ENCODE measurements around the gene IGF2BP2. TPM values are rescaled to one million over a fixed set of nuclear protein-coding genes. Genes with fewer than 3 reads are reported as not detected.

The IGF2BP2 gene
- total RNA-seq, 4 donors from 2014 or later, result 3.9 to 13.5 (median 8.1) TPM

DNA sequence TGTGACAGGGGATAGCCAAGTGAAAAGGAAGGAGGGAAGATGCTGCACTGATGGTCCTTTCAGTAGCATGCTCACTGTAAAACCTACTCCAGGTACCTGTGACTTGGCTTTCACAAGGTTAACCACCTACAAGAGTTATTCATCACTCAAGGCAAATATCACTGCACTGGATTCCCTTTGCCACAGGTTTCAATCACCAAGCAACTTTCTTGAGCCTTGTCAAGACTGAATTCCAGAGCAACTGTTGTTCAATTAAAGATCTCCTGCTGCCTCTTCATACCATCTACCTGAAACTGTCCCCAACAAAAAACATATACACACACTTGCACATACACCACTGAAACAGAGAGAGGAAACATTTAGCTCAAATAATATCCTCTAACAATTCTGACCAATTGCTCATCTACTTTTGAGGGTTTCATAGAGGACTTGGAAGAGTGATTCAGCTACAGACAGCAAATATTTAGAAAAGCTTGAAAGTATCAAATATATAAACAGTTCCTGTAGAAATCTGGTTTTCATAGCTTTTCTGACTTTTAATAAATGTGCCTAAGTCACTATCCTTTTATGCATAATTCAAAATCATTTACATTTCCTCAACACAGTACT, 6.5 kb downstream of the IGF2BP2 start:
- H3K27ac ChIP-seq, result no peak overlapping the region
- ATAC-seq, result no peak
- TF ChIP-seq, protein P1, sequence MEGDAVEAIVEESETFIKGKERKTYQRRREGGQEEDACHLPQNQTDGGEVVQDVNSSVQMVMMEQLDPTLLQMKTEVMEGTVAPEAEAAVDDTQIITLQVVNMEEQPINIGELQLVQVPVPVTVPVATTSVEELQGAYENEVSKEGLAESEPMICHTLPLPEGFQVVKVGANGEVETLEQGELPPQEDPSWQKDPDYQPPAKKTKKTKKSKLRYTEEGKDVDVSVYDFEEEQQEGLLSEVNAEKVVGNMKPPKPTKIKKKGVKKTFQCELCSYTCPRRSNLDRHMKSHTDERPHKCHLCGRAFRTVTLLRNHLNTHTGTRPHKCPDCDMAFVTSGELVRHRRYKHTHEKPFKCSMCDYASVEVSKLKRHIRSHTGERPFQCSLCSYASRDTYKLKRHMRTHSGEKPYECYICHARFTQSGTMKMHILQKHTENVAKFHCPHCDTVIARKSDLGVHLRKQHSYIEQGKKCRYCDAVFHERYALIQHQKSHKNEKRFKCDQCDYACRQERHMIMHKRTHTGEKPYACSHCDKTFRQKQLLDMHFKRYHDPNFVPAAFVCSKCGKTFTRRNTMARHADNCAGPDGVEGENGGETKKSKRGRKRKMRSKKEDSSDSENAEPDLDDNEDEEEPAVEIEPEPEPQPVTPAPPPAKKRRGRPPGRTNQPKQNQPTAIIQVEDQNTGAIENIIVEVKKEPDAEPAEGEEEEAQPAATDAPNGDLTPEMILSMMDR (IDR thresholded peaks at IDR 0.05), result no peak
- TF ChIP-seq POLR2AphosphoS5 (IDR thresholded peaks at IDR 0.05) (no peak), EP300 (IDR thresholded peaks at IDR 0.05) (no peak), POLR2A (IDR thresholded peaks at IDR 0.05) (no peak)
- no peak overlapping the region for H3K4me3 ChIP-seq
- peaks cover 0 to 6% (median 4%) of the 10 kb centered on the region in 3 donors for H3K4me1 ChIP-seq
- no peaks in the 10 kb centered on the region for H3K36me3 ChIP-seq
- peaks cover 67% of the 10 kb centered on the region for H3K27me3 ChIP-seq
- H3K9me3 ChIP-seq, result no peaks in the 10 kb centered on the region

DNA sequence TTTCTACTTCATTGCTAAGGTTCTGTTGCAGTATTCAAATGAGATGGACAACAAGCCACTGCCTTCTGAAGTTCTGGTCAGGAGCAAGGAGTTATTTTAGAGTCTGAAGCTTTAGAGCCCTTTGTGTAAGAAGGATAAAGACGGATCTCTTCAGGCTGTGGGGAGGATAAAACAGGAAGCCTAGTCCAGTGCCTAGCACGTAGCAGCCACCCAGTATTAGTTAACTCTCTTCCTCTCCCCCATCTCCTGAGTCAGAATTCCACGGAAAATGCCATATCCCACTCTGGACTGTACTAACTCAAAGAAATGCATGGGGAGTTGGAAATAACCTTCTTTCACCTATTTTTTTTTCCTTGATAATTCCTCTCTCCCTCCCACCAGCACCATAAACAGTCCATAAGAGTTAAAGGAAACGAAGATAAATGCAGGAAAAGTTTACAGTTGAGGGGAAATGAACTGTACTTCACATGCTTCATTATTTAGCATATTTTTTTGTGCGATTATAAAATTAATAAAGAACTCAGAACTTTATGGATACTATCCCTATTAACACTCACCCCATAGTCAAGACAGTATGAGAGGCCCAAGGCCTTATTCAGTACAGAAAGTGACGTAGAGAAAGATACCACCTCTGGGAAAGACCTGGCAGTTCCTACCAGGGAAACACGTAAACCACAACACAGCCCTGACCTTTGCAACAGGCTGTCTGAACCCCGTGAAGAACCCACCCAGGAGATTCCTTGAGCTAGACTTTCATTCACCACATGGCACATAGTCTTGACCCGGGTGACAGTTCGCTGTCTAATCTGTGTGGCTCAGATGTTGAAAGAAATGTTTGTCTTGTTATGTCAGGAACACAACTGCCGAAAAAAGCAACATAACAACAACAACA, 9.2 kb downstream of the IGF2BP2 start:
- H3K27me3 ChIP-seq, result peaks cover 39% of the 10 kb centered on the region
- no peaks in the 10 kb centered on the region for H3K36me3 ChIP-seq
- H3K9me3 ChIP-seq, result no peaks in the 10 kb centered on the region
- H3K27ac ChIP-seq, result no peak overlapping the region
- TF ChIP-seq POLR2A (IDR thresholded peaks at IDR 0.05) (no peak), EP300 (IDR thresholded peaks at IDR 0.05) (no peak), POLR2AphosphoS5 (IDR thresholded peaks at IDR 0.05) (no peak)
- TF ChIP-seq, protein P1 (IDR thresholded peaks at IDR 0.05), result no peak
- 68 to 80% methylated on average over 7 to 11 of the region's 11 CpGs for WGBS, 2 donors (ENCODE audit: low coverage in 1 of 2)
- H3K4me1 ChIP-seq, result no peaks in the 10 kb centered on the region
- H3K4me3 ChIP-seq, result no peak overlapping the region
- ATAC-seq, result no peak

DNA sequence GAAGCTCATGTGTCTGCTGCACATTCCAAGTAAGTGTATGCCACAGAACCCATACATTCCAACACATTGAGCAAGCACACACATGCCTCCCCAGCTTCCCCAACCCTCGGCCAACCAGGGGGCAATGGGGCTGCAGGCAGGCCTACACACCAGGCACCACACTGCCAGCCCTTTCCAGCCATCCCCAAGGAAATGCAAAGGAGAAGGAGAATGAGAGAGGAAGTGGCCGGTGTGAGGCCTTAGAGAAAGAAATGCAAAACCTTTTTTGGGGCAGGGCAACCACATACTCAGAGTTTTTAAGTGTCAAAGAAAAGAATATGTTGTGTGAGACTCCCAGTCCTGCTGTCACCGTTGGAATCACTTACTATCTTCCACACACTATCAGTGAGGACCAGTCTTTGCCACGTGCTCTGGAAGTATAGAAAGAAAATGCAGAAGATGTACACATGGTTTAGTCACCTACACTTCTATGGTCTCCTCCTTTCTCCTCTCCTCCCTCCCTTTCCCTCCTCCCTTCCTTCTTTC, 11.1 kb downstream of the IGF2BP2 start:
- H3K9me3 ChIP-seq, result no peaks in the 10 kb centered on the region
- no peaks in the 10 kb centered on the region for H3K4me1 ChIP-seq
- no peaks in the 10 kb centered on the region for H3K36me3 ChIP-seq
- H3K27me3 ChIP-seq, result peaks cover 21% of the 10 kb centered on the region
- 59 to 62% methylated on average over 3 to 4 of the region's 4 CpGs for WGBS, 2 donors (ENCODE audit: low coverage in 1 of 2)
- no peak overlapping the region for H3K27ac ChIP-seq
- TF ChIP-seq POLR2A (IDR thresholded peaks at IDR 0.05), result no peak
- TF ChIP-seq, protein P1 (IDR thresholded peaks at IDR 0.05), result no peak
- TF ChIP-seq POLR2AphosphoS5 (IDR thresholded peaks at IDR 0.05), result no peak
- TF ChIP-seq EP300 (IDR thresholded peaks at IDR 0.05), result no peak
- H3K4me3 ChIP-seq, result no peak overlapping the region
- ATAC-seq, result no peak

DNA sequence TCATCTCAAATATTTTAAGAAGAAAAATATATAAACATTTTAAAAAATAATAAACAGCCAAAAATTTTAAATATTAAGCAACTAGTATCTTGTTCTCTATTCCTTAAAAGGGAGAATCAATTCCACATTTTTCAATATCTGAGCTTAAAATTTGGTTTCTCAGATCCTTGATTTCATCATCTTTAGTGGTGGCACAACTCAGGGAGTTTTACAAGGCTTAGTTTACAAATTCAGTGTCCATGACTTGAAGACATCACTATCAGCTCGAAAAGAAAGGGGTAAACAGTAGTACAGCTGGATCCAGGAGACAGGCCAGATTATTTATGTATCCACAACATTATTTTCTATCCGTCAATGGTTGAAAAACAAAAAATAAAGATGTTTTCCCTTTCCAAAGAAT, 11.6 kb downstream of the IGF2BP2 start:
- no peak for ATAC-seq
- Histone ChIP-seq H3K4me1 (no peaks in the 10 kb centered on the region), H3K27ac (no peak overlapping the region), H3K27me3 (peaks cover 15% of the 10 kb centered on the region), H3K9me3 (no peaks in the 10 kb centered on the region), H3K36me3 (no peaks in the 10 kb centered on the region), H3K4me3 (no peak overlapping the region)
- TF ChIP-seq POLR2AphosphoS5 (IDR thresholded peaks at IDR 0.05) (no peak), EP300 (IDR thresholded peaks at IDR 0.05) (no peak), POLR2A (IDR thresholded peaks at IDR 0.05) (no peak)
- TF ChIP-seq, protein P1 (IDR thresholded peaks at IDR 0.05), result no peak
- whole genome bisulfite sequencing, 2 donors (ENCODE audit: low coverage in 1 of 2), result 79 to 81% methylated on average over 2 of the region's 2 CpGs
